Stimulated activated CD8-positive, alpha-beta memory T cell treated with anti-CD3 and anti-CD28 coated beads, Interleukin-4, amount 100 ng/mL, for 24 hours (primary cell): ENCODE measurements around the gene NUAK1.

Source experiments
- DNase-seq: peaks from one replicate; pipeline ENCODE4 v3.0.0-alpha.2; 2020; ENCODE audit warnings: low read depth

The NUAK1 gene

GRCh38 chr12:106138633-106139421 is at the start of gene NUAK1:
Gene NUAK1 (minus strand): TSS chr12:106138954. CDS start chr12:106138653, 301 bp downstream.
- peak; percentile 11 for DNase-seq

DNA sequence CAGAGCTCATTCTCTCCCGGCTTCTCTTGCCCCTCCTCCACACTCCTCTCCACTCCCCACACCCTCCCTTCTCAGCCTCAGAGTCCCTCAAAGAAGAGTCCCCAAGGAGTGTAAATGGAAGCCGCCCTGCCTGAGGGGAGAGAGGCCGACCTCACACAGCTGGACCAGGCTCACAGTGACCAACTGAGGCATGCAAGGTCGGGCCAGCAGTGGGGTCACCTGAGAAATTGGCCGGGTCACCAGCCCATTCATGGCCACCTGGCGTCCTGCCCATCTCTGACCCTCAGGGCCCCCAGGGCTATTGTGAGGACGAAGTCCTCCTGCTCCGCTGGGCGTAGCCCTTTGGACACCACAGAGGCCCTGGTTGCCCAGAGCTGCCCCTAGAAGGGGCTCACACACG is 49.5 kb upstream of the NUAK1 start:
- no peak for DNase-seq

DNA sequence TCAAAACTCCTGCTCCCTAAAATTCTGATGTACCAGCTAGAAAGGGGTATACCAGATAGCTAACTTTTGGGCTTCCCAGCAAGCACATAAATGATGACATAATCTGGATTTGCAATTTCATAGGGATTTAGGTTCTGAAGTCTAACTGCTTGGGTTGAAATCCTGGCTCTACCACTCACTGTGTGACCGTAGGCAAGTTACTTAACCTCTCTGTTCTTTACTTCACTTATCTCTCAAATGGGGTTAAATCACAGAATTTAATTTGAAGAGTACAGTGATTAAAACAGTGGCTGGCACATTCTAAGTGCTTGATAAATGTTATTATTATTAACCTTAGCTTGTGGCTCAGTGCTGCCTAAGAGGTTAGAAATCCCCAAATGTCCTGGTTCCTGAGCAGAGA is 49.1 kb upstream of the NUAK1 start:
- no peak for DNase-seq

DNA sequence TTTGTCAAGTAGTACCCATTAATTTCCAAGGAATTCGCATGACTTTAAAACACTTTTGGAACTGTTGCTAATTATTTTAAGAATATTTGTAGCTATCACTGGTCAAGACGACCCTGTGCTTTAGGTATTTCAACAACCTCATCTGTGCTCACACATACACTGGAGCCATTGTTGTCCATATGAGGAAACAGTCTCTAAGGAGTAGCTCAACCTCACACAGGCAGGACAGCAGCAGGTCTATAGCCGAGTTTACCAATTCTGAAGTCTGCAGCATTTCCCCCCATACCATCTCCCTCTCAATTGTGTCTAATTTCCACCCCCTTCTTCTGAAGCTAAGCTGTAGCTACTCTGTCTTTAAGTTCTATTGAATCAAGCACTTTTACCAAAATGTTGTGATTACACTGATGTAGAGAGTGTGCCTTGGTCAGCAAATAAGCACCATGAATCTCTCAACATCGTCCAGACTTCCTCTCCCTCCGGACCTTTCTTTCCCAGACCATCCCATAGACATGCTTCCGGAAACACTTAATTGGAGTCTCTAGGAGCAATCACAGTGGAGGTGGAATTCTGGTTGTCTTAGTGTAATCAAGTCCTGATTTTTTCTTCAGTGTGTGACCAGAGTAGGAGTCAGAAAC is 48.5 kb upstream of the NUAK1 start:
- no peak for DNase-seq

- DNase-seq = no peak
Measured at GRCh38 chr12:106183735-106184134, 45.0 kb upstream of the NUAK1 start.

- no peak for DNase-seq
Measured at GRCh38 chr12:106181401-106182114, 42.8 kb upstream of the NUAK1 start.

DNA sequence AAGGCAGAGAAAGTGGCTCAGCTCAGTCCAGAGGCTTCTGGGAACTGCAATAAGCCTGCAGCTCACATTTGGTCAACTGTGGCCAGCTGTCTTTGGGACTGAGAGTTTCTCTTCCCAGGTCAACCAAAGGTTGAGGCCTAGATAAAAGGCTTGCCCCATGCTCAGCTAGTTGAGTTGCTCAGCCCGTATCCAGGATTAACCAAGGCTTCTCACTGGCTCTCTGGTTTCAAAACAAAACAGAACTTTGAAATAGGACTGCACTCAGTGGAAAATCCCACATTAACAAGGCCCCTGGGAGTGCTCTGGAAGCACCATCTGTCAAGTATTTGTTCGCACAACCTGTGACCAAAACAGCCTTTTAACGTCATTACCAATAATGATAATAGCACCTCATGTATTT is 40.3 kb upstream of the NUAK1 start:
- DNase-seq = no peak

DNA sequence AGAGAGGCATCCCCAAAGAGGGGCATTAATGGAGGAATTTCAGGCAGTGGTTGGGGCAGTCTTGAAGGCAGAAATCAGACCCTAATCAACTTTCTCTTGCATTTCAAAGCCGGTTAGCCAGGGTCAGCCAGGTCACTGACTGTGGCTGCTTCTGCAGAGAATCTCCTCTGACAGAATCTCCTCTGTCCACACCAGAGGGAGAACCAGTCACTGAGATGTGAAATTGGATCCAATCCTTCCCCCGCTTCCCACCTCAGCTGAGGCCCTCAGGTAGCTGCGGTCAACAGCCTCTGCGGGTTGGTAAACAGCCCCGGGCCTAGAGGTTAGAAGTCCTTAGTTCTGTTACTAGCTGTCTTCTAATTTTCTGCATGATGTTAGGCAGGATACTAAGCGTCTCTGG is 39.8 kb upstream of the NUAK1 start:
- DNase-seq = no peak

DNA sequence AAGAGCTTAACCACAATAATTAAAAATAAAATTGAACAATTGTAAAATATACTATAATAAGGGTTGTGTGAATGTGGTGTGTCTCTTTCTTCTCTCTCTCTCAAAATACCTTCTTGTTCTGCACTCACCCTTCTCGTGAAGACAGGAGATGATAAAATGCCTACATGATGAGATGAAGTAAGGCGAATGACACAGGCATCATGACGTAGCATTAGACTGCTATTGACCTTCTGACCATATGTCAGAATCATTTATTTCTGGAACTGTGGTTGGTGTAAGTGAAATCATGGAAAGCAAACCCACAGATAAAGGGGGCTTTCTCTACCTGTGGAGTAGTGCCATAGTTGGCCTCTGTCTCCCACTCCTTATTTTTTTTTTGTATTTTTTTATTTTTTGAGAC is 37.8 kb upstream of the NUAK1 start:
- no peak for DNase-seq

GRCh38 chr12:106174876-106175275 is 36.1 kb upstream of the NUAK1 start:
- no peak for DNase-seq

DNA sequence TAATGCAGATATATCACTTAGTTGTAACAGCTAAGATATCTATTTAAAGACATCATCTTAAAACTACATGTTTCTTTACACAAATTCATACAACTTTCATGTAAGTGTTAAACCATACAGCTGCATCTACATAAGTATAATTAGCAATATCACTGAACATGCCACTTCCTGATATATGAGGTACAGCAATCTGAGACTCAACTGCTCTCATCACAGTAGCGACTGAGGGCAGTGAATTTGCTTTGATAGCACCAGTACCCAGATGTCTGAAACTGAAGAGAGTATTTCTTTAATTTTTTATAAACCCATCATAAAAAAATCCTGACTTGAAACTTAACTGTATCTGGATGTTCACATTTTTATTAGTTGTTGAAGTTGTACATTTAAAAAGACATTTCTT is 34.7 kb upstream of the NUAK1 start:
- no peak for DNase-seq

DNA sequence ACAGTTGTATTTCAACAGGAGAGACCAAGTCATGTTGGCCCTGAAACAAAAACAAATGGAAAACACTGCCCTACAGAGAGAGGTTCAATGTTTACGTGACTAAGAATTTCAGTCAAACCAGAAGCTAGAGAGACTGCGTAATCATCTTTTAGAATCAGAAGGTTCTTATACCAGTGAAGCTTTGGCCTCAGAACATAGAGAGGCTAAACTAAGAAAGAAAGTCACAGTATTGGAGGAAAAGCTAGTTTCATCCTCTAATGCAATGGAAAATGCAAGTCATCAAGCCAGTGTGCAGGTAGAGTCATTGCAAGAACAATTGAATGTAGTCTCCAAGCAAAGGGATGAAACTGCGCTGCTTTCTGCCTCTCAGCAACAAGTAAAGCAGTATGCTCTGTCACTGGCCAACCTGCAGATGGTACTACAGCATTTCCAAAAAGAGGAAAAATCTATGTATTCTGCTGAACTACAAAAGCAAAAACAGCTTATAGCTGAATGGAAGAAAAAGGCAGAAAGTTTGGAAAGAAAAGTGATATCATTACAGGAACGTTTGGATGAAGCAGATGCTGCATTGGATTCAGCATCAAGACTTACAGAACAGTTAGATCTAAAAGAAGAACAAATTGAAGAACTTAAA is 32.5 kb upstream of the NUAK1 start:
- no peak for DNase-seq

GRCh38 chr12:106170285-106170684 is 31.5 kb upstream of the NUAK1 start:
- no peak for DNase-seq

- no peak for DNase-seq
Measured at GRCh38 chr12:106163712-106164111, 25.0 kb upstream of the NUAK1 start.

- DNase-seq = no peak
Measured at GRCh38 chr12:106161491-106161890, 22.7 kb upstream of the NUAK1 start.

GRCh38 chr12:106160915-106161314 is 22.2 kb upstream of the NUAK1 start:
- DNase-seq = no peak

- no peak for DNase-seq
Measured at GRCh38 chr12:106157802-106158201, 19.0 kb upstream of the NUAK1 start.

GRCh38 chr12:106154751-106155273 is 16.1 kb upstream of the NUAK1 start:
- DNase-seq = no peak

- no peak for DNase-seq
Measured at GRCh38 chr12:106152334-106152733, 13.6 kb upstream of the NUAK1 start.

GRCh38 chr12:106150555-106150954 is 11.8 kb upstream of the NUAK1 start:
- DNase-seq = no peak

- no peak for DNase-seq
Measured at GRCh38 chr12:106149096-106149784, 10.5 kb upstream of the NUAK1 start.

GRCh38 chr12:106147956-106148355 is 9.2 kb upstream of the NUAK1 start:
- DNase-seq = no peak
